IMR-90 (cell line): ENCODE data around the gene OR6B1. TPM values are rescaled to one million over a fixed set of nuclear protein-coding genes. Genes with fewer than 3 reads are reported as not detected.
A peak's percentile ranks its signal among the peaks of the same experiment; 100 is the strongest.

ENCODE experiments used
- ATAC-seq: fragments of 200-7000 bp; cut with Tn5 transposase; 2 replicates; pipeline ENCODE4 v1.9.1; 2020; ENCODE audit warnings: low read depth, mild to moderate bottlenecking, moderate library complexity
- BruUV-seq: library from RNA; stranded (reverse); fragments of 400-500 nt; replicated peaks from 2 replicates; lab custom pipeline; 2021; lab: Mats Ljungman, UMichigan
- CTCF ChIA-PET: fragments of 300-600 bp; formaldehyde crosslinking; extraction: SDS; loops from one replicate; lab custom pipeline; 2021; ENCODE audit warnings: antibody characterized with exemption; lab: Yijun Ruan, JAX
- POLR2A ChIA-PET: fragments of 300-600 bp; sonication (Branson Sonifier 250); formaldehyde crosslinking; loops from one replicate; lab custom pipeline; 2022; ENCODE audit warnings: antibody characterized with exemption; ENCODE audit not compliant: unreplicated experiment; lab: Charles Lee
- DNase-seq: peaks from one replicate; pipeline ENCODE4 v3.0.0; 2013
- H2AFZ ChIP-seq: replicated peaks from 2 replicates; pipeline ENCODE3; 2013; ENCODE audit warnings: low read length, mild to moderate bottlenecking; ENCODE audit not compliant: poor library complexity
- H2AK5ac ChIP-seq: 2 replicates; pipeline ENCODE4 v1.6.1; 2013; ENCODE audit warnings: low read depth, low read length, inconsistent platforms
- H2AK9ac ChIP-seq: replicated peaks from 2 replicates; pipeline ENCODE3; 2013; ENCODE audit warnings: mild to moderate bottlenecking, low read depth, low read length, moderate library complexity; ENCODE audit not compliant: poor library complexity
- H2BK120ac ChIP-seq: 2 replicates; pipeline ENCODE4 v1.6.1; 2013; ENCODE audit warnings: low read depth, low read length, inconsistent platforms
- H2BK15ac ChIP-seq: 3 replicates; pipeline ENCODE4 v1.6.1; 2013; ENCODE audit warnings: low read depth, low read length, inconsistent platforms
- H2BK20ac ChIP-seq: 2 replicates; pipeline ENCODE4 v1.6.1; 2013; ENCODE audit warnings: low read depth, mild to moderate bottlenecking, inconsistent platforms, low read length, moderate library complexity
- H2BK5ac ChIP-seq: 2 replicates; pipeline ENCODE4 v1.6.1; 2013; ENCODE audit warnings: mild to moderate bottlenecking, low read depth, low read length, inconsistent platforms; ENCODE audit not compliant: poor library complexity, severe bottlenecking
- H3K14ac ChIP-seq: replicated peaks from 2 replicates; pipeline ENCODE4 v1.6.1; 2013; ENCODE audit warnings: low read depth, low read length, inconsistent platforms
- H3K18ac ChIP-seq: 2 replicates; pipeline ENCODE4 v1.6.1; 2013; ENCODE audit warnings: low read depth, low read length, control low read depth
- H3K23ac ChIP-seq: 2 replicates; pipeline ENCODE4 v1.6.1; 2013; ENCODE audit warnings: low read depth, low read length, inconsistent platforms
- H3K27ac ChIP-seq: 2 replicates; pipeline ENCODE4 v1.5.1; 2013; ENCODE audit warnings: mild to moderate bottlenecking, control low read depth, low read length; ENCODE audit not compliant: insufficient read depth
- H3K27me3 ChIP-seq: 2 replicates; pipeline ENCODE4 v1.6.1; 2013; ENCODE audit warnings: low read length; ENCODE audit not compliant: control insufficient read depth, insufficient read depth
- H3K36me3 ChIP-seq: 2 replicates; pipeline ENCODE4 v1.6.1; 2013; ENCODE audit warnings: low read length, mixed read lengths; ENCODE audit not compliant: control insufficient read depth, insufficient read depth
- H3K4ac ChIP-seq: 2 replicates; pipeline ENCODE4 v1.6.1; 2013; ENCODE audit warnings: low read depth, low read length, inconsistent platforms
- H3K4me1 ChIP-seq: 2 replicates; pipeline ENCODE4 v1.6.1; 2013; ENCODE audit warnings: low read length, mixed read lengths; ENCODE audit not compliant: control insufficient read depth, insufficient read depth
- H3K4me2 ChIP-seq: 2 replicates; pipeline ENCODE4 v1.6.1; 2013; ENCODE audit warnings: low read depth, mild to moderate bottlenecking, control low read depth, low read length, moderate library complexity
- H3K4me3 ChIP-seq: 2 replicates; pipeline ENCODE4 v1.5.1; 2013; ENCODE audit warnings: low read depth, mild to moderate bottlenecking, control low read depth, low read length, moderate library complexity; ENCODE audit not compliant: insufficient read depth
- H3K56ac ChIP-seq: 2 replicates; pipeline ENCODE4 v1.6.1; 2013; ENCODE audit warnings: low read length, inconsistent platforms; ENCODE audit not compliant: insufficient read depth; ENCODE audit errors: extremely low read depth
- H3K79me1 ChIP-seq, 2 experiments: 2 replicates each; pipeline ENCODE4 v1.6.1; 2013; ENCODE audit warnings: low read length in 2 of 2, inconsistent platforms in 1 of 2, low read depth in 1 of 2
- H3K9ac ChIP-seq: 2 replicates; pipeline ENCODE4 v1.6.1; 2013; ENCODE audit warnings: low read depth, low read length, control low read depth
- H3K9me1 ChIP-seq: 2 replicates; pipeline ENCODE4 v1.6.1; 2013; ENCODE audit warnings: low read length, inconsistent platforms; ENCODE audit not compliant: insufficient read depth
- H3K9me3 ChIP-seq: 2 replicates; pipeline ENCODE4 v1.6.1; 2013; ENCODE audit warnings: low read length; ENCODE audit not compliant: control insufficient read depth, insufficient read depth
- H4K20me1 ChIP-seq: 2 replicates; pipeline ENCODE4 v1.6.1; 2013; ENCODE audit warnings: low read length, inconsistent platforms; ENCODE audit not compliant: insufficient read depth
- H4K5ac ChIP-seq: 2 replicates; pipeline ENCODE4 v1.6.1; 2013; ENCODE audit warnings: mild to moderate bottlenecking, low read depth, low read length, control low read depth
- H4K8ac ChIP-seq, 2 experiments: 2 replicates each; pipeline ENCODE4 v1.6.1; 2013; ENCODE audit warnings: low read depth in 2 of 2, low read length in 2 of 2, control low read depth in 1 of 2, inconsistent platforms in 1 of 2
- H4K91ac ChIP-seq: 2 replicates; pipeline ENCODE4 v1.6.1; 2013; ENCODE audit warnings: low read depth, low read length, inconsistent platforms; ENCODE audit not compliant: insufficient read depth
- BHLHE40 ChIP-seq: fragments of 150-350 bp; IDR thresholded peaks from 2 replicates; pipeline ENCODE4 v1.6.1; 2016; ENCODE audit warnings: mild to moderate bottlenecking, low read depth, low read length
- NFE2L2 ChIP-seq: fragments of 150-350 bp; IDR thresholded peaks from 2 replicates; pipeline ENCODE4 v1.6.1; 2016; ENCODE audit warnings: low read depth, mild to moderate bottlenecking, low read length
- SMC3 ChIP-seq: fragments of 150-350 bp; IDR thresholded peaks from 2 replicates; pipeline ENCODE4 v1.6.1; 2016; ENCODE audit warnings: low read depth, mild to moderate bottlenecking, antibody characterized with exemption, low read length, moderate library complexity
- WGBS, 2 experiments: methylation state at CpG; one replicate each; pipeline versions ENCODE4 v1.1.5 to v1.1.7; 2013; ENCODE audit warnings: missing lambda C conversion rate in 2 of 2; ENCODE audit not compliant: insufficient read length in 1 of 2; ENCODE audit errors: extremely low coverage in 2 of 2; 5-methylcytosine and 5-hydroxymethylcytosine counted together
- dilution Hi-C: fragments of 300-500 bp; cut with HindIII; formaldehyde crosslinking; loops from one replicate; pipeline ENCODE4 v1.14.3; 2018; ENCODE audit warnings: low sequenced_read_pairs; ENCODE audit not compliant: unreplicated experiment
- in situ Hi-C: fragments of 300-500 bp; cut with MboI; formaldehyde crosslinking; loops from 3 replicates; pipeline ENCODE4 v1.14.3; 2019; ENCODE audit warnings: low sequenced_read_pairs, inconsistent platforms, mixed read lengths
- intact Hi-C: fragments of 100-400 bp; cut with micrococcal nuclease; formaldehyde crosslinking; loops from 2 replicates; pipeline ENCODE4 v1.10.0; 2022
- polyA plus RNA-seq, 3 experiments: library from polyadenylated mRNA; depleted of rRNA; stranded (reverse); fragments of >200 nt; gene quantifications; 2 replicates each; pipeline ENCODE4 v1.2.3, GENCODE V29; 2012; ENCODE audit warnings: low replicate concordance in 1 of 3
- total RNA-seq: library from RNA; depleted of rRNA; stranded (reverse); fragments of >200 nt; gene quantifications from 2 replicates; pipeline ENCODE4 v1.2.3, GENCODE V29; 2012

OR6B1 gene
- total and polyA plus RNA-seq, 2 of the 4 experiments (the other 2 are of a cell fraction) = not detected

DNA sequence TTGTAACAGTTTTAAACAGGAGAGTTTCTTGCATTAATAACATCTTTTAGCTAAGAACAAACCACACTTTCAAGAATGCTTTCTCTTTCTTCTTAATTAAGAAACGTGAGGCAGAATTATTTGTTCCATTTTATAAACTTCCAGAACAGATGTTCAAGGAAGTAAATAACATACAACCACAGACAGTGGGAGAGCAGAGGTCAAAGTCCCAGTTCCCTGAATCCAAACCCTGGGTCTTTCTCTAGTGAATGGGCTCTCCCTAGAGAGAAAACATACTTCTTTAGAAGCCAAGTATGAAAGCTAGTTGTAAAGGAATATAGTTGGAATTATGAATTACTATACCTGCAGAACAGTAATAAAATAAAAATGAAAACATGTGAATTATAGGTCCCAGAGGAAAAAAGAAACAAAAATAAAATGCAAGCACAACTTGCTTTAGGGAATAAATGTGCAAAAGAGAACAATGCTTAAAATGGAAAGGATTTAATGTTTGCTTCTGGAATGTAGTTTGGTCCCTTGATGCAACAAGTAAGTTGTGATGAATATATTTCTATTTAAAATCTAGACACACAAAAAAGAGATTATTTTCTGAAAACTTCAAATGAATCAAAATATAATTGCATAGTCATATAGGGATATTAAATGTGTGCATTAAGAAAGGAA is 6.0 kb downstream of the OR6B1 start:
- Histone ChIP-seq H3K9me1 (no peaks in the 10 kb centered on the region), H3K9ac (no peak overlapping the region), H3K27ac (no peak overlapping the region), H3K4me1 (no peaks in the 10 kb centered on the region), H3K36me3 (no peaks in the 10 kb centered on the region), H2AFZ (no peak overlapping the region), H4K8ac (no peak overlapping the region), H3K14ac (no peak overlapping the region), H3K23ac (no peak overlapping the region), H4K91ac (no peak overlapping the region), H3K56ac (no peak overlapping the region), H3K18ac (no peak overlapping the region), H3K79me1 (no peaks in the 10 kb centered on the region), H2AK9ac (no peak overlapping the region), H2BK5ac (no peak overlapping the region), H3K27me3 (no peaks in the 10 kb centered on the region), H3K9me3 (no peaks in the 10 kb centered on the region; the same call in 1 of the 2 replicates), H2BK15ac (no peak overlapping the region), H3K4ac (no peak overlapping the region), H3K4me2 (no peak overlapping the region), H2BK20ac (no peak overlapping the region), H2AK5ac (no peak overlapping the region), H4K5ac (no peak overlapping the region), H4K20me1 (no peaks in the 10 kb centered on the region), H3K4me3 (no peak overlapping the region), H2BK120ac (no peak overlapping the region)
- ChIA-PET POLR2A (no interaction called here), CTCF (interaction anchor here (1.7 kb wide), 1 partner anchor 104 kb away, joined by 5 read pairs; the partner anchor contains the start of gene TCAF1)
- intact Hi-C loops = no loop called here
- ATAC-seq = peak; percentile 27; the same call in 1 of the 2 replicates
- TF ChIP-seq BHLHE40 (no peak), SMC3 (no peak), NFE2L2 (no peak)
- no TSS peak for BruUV-seq
- DNase-seq = no peak
- whole genome bisulfite sequencing, 2 experiments = no CpG with 5 or more reads among the region's 1 CpG
- dilution Hi-C loops = no loop called here
- in situ Hi-C loops = no loop called here
